Astrocyte of the spinal cord (primary cell): Measurements from ENCODE around the gene RHOH.
"Not testable (repeated sequence)": the region's sequence is repeated elsewhere in the genome, so short reads cannot be mapped to it uniquely, and the experiment has no call there.

Experiments
- DNase-seq: peaks from one replicate; pipeline ENCODE4 v3.0.0; 2011; ENCODE audit warnings: low read depth, low spot score
- H3K4me3 ChIP-seq: 2 replicates; pipeline ENCODE4 v1.5.1; 2011; ENCODE audit warnings: low read depth, mild to moderate bottlenecking, low read length, moderate library complexity
- CTCF ChIP-seq: IDR thresholded peaks from 2 replicates; pipeline ENCODE4 v1.5.1; 2012; ENCODE audit warnings: low read depth, mild to moderate bottlenecking, low read length, inconsistent platforms
- in situ Hi-C: cut with HindIII; loops from 2 replicates; pipeline ENCODE4 v1.10.0; 2017; ENCODE audit warnings: low sequenced_read_pairs

The RHOH gene

GRCh38 chr4:40288566-40288965 is 91.7 kb downstream of the RHOH start:
- DNase-seq = no peak
- in situ Hi-C loops = no loop called here
- no peak overlapping the region for H3K4me3 ChIP-seq
- TF ChIP-seq CTCF = no peak

- TF ChIP-seq CTCF = no peak
- DNase-seq = no peak
- no peak overlapping the region for H3K4me3 ChIP-seq
- in situ Hi-C loops = no loop called here
These were observed 92.7 kb downstream of the RHOH start for GRCh38 chr4:40289366-40290188.

- H3K4me3 ChIP-seq, DNase-seq, in situ Hi-C loops: not testable (repeated sequence)
These were observed 93.9 kb downstream of the RHOH start for GRCh38 chr4:40290611-40291186.

- DNase-seq = no peak
These were observed 95.5 kb downstream of the RHOH start for GRCh38 chr4:40292313-40292759.

GRCh38 chr4:40294339-40294738 is 97.5 kb downstream of the RHOH start:
- in situ Hi-C loops = no loop called here
- no peak for TF ChIP-seq CTCF
- no peak for DNase-seq
- no peak overlapping the region for H3K4me3 ChIP-seq

More at GRCh38 chr4:40292313-40292759, 95.5 kb downstream of the RHOH start:
- no peak for TF ChIP-seq CTCF
- H3K4me3 ChIP-seq = no peak overlapping the region
- in situ Hi-C loops = no loop called here

GRCh38 chr4:40295030-40295429 is 98.2 kb downstream of the RHOH start:
- in situ Hi-C loops, H3K4me3 ChIP-seq, DNase-seq: not testable (repeated sequence)

- no peak for TF ChIP-seq CTCF
- in situ Hi-C loops = no loop called here
- no peak overlapping the region for H3K4me3 ChIP-seq
- no peak for DNase-seq
These were observed 98.7 kb downstream of the RHOH start for GRCh38 chr4:40295572-40295971.
